Activated CD8-positive, alpha-beta T cell treated with anti-CD3 and anti-CD28 coated beads, Interleukin-2, amount 10 ng/mL, durations not matched to agents 7 days and 5 days (primary cell): ENCODE measurements around the gene MED26. TPM values are rescaled to one million over a fixed set of nuclear protein-coding genes. Genes with fewer than 3 reads are reported as not detected.

Source experiments
- ATAC-seq: fragments of 150-1000 bp; cut with Tn5 transposase; one replicate; pipeline ENCODE4 v1.10.0; 2021; ENCODE audit warnings: moderate library complexity
- CTCF ChIA-PET: fragments of 350-600 bp; sonication (Branson Sonifier 250); formaldehyde crosslinking; loops from one replicate; lab custom pipeline; 2021; ENCODE audit warnings: antibody characterized with exemption; lab: Charles Lee
- POLR2A ChIA-PET: fragments of 350-600 bp; sonication (Branson Sonifier 250); formaldehyde crosslinking; loops from one replicate; lab custom pipeline; 2021; ENCODE audit warnings: antibody characterized with exemption; lab: Charles Lee
- DNase-seq: peaks from one replicate; pipeline ENCODE4 v3.0.0-alpha.2; 2020
- H3K27ac Mint-ChIP-seq: one replicate; pipeline ENCODE4 v1.8.0; 2021; ENCODE audit warnings: mild to moderate bottlenecking, mixed read lengths
- H3K27me3 Mint-ChIP-seq: one replicate; pipeline ENCODE4 v1.8.0; 2021; ENCODE audit warnings: low read depth, mixed read lengths
- H3K36me3 Mint-ChIP-seq: one replicate; pipeline ENCODE4 v1.8.0; 2021; ENCODE audit warnings: low read depth, mixed read lengths
- H3K4me1 Mint-ChIP-seq: one replicate; pipeline ENCODE4 v1.8.0; 2021; ENCODE audit warnings: low read depth, mixed read lengths
- H3K4me3 Mint-ChIP-seq: one replicate; pipeline ENCODE4 v1.8.0; 2021; ENCODE audit warnings: mild to moderate bottlenecking, mixed read lengths
- H3K9me3 Mint-ChIP-seq: one replicate; pipeline ENCODE4 v1.8.0; 2022; ENCODE audit warnings: mixed read lengths; ENCODE audit not compliant: insufficient read depth
- total RNA-seq, 2 experiments: library from RNA; stranded (reverse); gene quantifications; one replicate each; pipeline ENCODE4 v1.2.3, GENCODE V29; 2021

Gene MED26
- total RNA-seq, 2 experiments from 2014 or later, result 17.2 to 17.4 TPM

DNA sequence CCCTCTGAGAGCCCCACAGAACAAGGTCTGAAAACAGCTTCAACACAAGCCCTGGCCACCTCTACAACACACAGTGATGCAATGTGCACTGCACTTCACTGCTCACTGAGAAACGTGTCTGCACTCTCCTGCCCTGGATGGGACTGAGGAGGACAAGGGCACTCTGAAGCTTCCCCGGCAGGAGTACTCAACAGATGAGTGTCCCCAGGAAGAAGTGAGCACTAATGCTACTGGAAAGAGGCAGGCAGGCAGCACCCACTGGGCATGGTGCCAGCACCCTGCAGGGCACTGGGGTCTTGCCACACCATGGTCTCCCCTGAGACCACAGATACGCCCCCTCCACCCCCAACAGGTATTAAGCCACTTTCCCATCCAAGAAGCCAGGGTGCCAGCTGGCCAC, 38.1 kb downstream of the MED26 start:
- Mint-ChIP-seq H3K36me3 (peaks cover 7% of the 10 kb centered on the region), H3K4me3 (no peak overlapping the region), H3K27ac (peak overlapping the region; percentile 26), H3K4me1 (peaks cover 95% of the 10 kb centered on the region), H3K27me3 (no peaks in the 10 kb centered on the region), H3K9me3 (no peaks in the 10 kb centered on the region)
- ATAC-seq (no peak), DNase-seq (no peak)
- ChIA-PET POLR2A (interaction anchor here (1.0 to 1.3 kb wide), 2 partner anchors 37 to 39 kb away, joined by 4 read pairs; partner anchors contain the start of gene MED26), CTCF (interaction anchor here (3.9 kb wide), 1 partner anchor 37 kb away, joined by 18 read pairs; the partner anchor contains the start of gene MED26)

GRCh38 chr19:16588824-16589577, 39.0 kb downstream of the MED26 start:
- DNase-seq (no peak), ATAC-seq (no peak)
- ChIA-PET CTCF (interaction anchor here (1.1 to 3.9 kb wide), 4 partner anchors 16 to 131 kb away, joined by 3 to 18 read pairs (median 10); partner anchors contain the start of gene MED26), POLR2A (interaction anchor here (1.3 to 2.5 kb wide), 3 partner anchors 22 to 40 kb away, joined by 4 to 24 read pairs (median 5); partner anchors contain the start of gene MED26)
- H3K36me3 Mint-ChIP-seq, result peaks cover 7% of the 10 kb centered on the region
- no peaks in the 10 kb centered on the region for H3K27me3 Mint-ChIP-seq
- H3K4me3 Mint-ChIP-seq, result peak overlapping the region; percentile 78
- H3K27ac Mint-ChIP-seq, result peak overlapping the region; percentile 95
- H3K4me1 Mint-ChIP-seq, result peaks cover 95% of the 10 kb centered on the region
- H3K9me3 Mint-ChIP-seq, result no peaks in the 10 kb centered on the region

- peak; percentile 52 for ATAC-seq
- ChIA-PET POLR2A (interaction anchor here (0.9 to 2.5 kb wide), 12 partner anchors 9 to 72 kb away, joined by 3 to 24 read pairs (median 4); partner anchors contain the start of genes MED26, SLC35E1, SMIM7 and TMEM38A), CTCF (interaction anchor here (0.6 to 3.9 kb wide), 11 partner anchors 15 to 205 kb away, joined by 3 to 18 read pairs (median 4); partner anchors contain the start of gene MED26)
- no peaks in the 10 kb centered on the region for H3K9me3 Mint-ChIP-seq
- DNase-seq, result peak; percentile 77
- H3K27ac Mint-ChIP-seq, result peak overlapping the region; percentile 95
- peaks cover 7% of the 10 kb centered on the region for H3K36me3 Mint-ChIP-seq
- H3K27me3 Mint-ChIP-seq, result no peaks in the 10 kb centered on the region
- peaks cover 95% of the 10 kb centered on the region for H3K4me1 Mint-ChIP-seq
- peak overlapping the region; percentile 78 for H3K4me3 Mint-ChIP-seq
Observed at GRCh38 chr19:16587833-16588823, 39.9 kb downstream of the MED26 start.

DNA sequence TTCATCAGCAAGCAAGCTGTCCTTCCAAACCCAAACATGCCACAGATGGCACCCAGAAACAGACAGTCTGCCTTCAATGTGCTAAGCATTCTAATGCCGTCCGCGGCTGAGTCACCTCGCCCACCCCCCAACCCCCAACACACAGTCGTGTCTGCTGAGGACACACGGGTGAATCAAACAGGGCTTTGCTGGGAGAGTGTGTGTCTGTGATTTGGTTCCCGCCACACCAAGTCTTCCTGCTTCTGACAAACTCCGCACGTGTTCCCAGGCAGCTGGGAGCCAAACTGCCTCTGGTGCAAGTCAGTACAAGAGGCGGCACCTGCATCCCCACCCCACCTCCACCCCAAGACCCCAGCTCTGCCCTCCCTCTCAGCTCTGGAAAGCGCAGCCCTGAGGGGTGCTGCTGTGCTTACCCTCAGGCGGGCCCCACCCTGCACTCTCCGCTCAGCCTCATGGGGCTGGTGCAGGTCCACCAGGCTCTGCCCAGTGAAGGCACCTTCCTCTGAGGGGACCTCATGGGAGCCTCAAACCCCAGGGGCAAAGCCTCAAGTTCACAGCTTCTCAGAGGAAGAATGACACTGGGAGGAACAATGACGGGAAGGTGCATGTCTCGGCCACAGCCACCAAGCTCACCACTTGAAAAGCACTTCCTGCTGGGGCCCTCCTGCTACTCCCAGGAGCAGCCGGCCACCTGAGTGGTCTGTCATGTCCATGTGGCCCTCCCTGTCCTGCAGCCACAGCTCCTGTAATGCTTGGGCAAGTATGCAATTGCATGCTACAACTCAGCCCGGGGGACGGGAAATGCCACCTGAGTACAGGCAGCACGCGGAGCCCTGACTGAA, 40.8 kb downstream of the MED26 start:
- CTCF ChIA-PET, result interaction anchor here (0.6 to 3.9 kb wide), 12 partner anchors 14 to 204 kb away, joined by 3 to 18 read pairs (median 4); partner anchors contain the start of gene MED26
- peak overlapping the region; percentile 78 for H3K4me3 Mint-ChIP-seq
- POLR2A ChIA-PET, result interaction anchor here (0.9 to 2.5 kb wide), 14 partner anchors 9 to 73 kb away, joined by 3 to 24 read pairs (median 4); partner anchors contain the start of genes MED26, SLC35E1, SMIM7 and TMEM38A
- H3K27ac Mint-ChIP-seq, result peak overlapping the region; percentile 95
- DNase-seq (peak; percentile 78), ATAC-seq (peak; percentile 42)
- no peaks in the 10 kb centered on the region for H3K27me3 Mint-ChIP-seq
- peaks cover 6% of the 10 kb centered on the region for H3K36me3 Mint-ChIP-seq
- H3K9me3 Mint-ChIP-seq, result no peaks in the 10 kb centered on the region
- peaks cover 95% of the 10 kb centered on the region for H3K4me1 Mint-ChIP-seq

GRCh38 chr19:16586477-16586871, 41.5 kb downstream of the MED26 start:
- Mint-ChIP-seq H3K9me3 (no peaks in the 10 kb centered on the region), H3K4me3 (peak overlapping the region; percentile 78), H3K36me3 (peaks cover 6% of the 10 kb centered on the region), H3K27ac (peak overlapping the region; percentile 95), H3K27me3 (no peaks in the 10 kb centered on the region), H3K4me1 (peaks cover 93% of the 10 kb centered on the region)
- ChIA-PET CTCF (interaction anchor here (0.8 to 3.9 kb wide), 5 partner anchors 13 to 41 kb away, joined by 3 to 18 read pairs (median 3); partner anchors contain the start of gene MED26), POLR2A (interaction anchor here (0.6 to 2.5 kb wide), 8 partner anchors 8 to 45 kb away, joined by 3 to 24 read pairs (median 4); partner anchors contain the start of genes CHERP, MED26 and SLC35E1)
- DNase-seq (no peak), ATAC-seq (no peak)

GRCh38 chr19:16585808-16586476, 42.1 kb downstream of the MED26 start:
- H3K4me1 Mint-ChIP-seq, result peaks cover 90% of the 10 kb centered on the region
- ChIA-PET POLR2A (interaction anchor here (0.6 to 2.8 kb wide), 5 partner anchors 13 to 44 kb away, joined by 3 to 35 read pairs (median 16); partner anchors contain the start of genes CHERP, MED26 and SLC35E1), CTCF (interaction anchor here (1.7 kb wide), 1 partner anchor 16 kb away, joined by 3 read pairs; no protein-coding TSS in a partner anchor)
- DNase-seq (no peak), ATAC-seq (no peak)
- H3K9me3 Mint-ChIP-seq, result no peaks in the 10 kb centered on the region
- H3K36me3 Mint-ChIP-seq, result peaks cover 6% of the 10 kb centered on the region
- peak overlapping the region; percentile 95 for H3K27ac Mint-ChIP-seq
- H3K4me3 Mint-ChIP-seq, result peak overlapping the region; percentile 78
- H3K27me3 Mint-ChIP-seq, result no peaks in the 10 kb centered on the region

DNA sequence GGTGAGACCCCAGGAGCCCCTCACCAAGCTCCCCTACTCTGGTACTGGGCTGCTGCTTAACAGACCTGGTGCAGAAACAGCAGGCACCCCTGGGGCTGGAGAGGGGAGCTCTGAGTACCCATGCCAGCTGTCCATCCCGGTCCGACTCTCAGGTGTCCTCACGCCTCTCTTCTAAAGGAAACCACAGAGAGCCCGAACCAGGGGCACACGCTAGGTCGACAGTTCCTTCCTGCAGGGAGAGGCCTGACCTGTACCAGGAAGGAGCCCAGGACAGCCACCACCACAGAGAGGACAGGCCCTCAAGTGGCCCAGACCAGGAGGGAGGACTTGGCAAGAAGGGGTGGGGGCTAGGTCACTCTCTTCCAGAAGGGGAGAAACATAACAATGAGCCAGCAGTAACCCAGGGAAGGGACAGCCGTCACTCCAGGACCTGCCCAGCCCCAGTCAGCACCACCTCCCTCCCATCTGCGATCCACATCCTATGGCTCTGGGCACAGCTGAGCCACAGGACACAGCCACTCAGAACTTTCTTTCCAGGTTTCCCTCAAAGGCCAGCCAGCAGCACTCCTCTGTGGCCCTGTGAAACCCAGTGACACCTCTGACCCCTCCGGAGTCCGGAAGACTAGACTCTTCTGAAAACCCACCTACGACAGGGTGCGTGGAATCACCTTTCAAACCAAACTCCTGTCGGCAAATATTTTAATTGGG, 42.8 kb downstream of the MED26 start:
- DNase-seq (no peak), ATAC-seq (no peak)
- POLR2A ChIA-PET, result interaction anchor here (0.7 to 2.8 kb wide), 7 partner anchors 9 to 491 kb away, joined by 3 to 35 read pairs (median 6); partner anchors contain the start of genes MED26 and SLC35E1
- Mint-ChIP-seq H3K36me3 (peaks cover 6% of the 10 kb centered on the region), H3K4me1 (peaks cover 90% of the 10 kb centered on the region), H3K27ac (peak overlapping the region; percentile 95), H3K9me3 (no peaks in the 10 kb centered on the region), H3K27me3 (no peaks in the 10 kb centered on the region), H3K4me3 (peak overlapping the region; percentile 78)
- CTCF ChIA-PET, result interaction anchor here (1.2 to 1.9 kb wide), 3 partner anchors 8 to 57 kb away, joined by 3 to 7 read pairs (median 3); no protein-coding TSS in a partner anchor

- peak; percentile 85 for ATAC-seq
- Mint-ChIP-seq H3K27me3 (no peaks in the 10 kb centered on the region), H3K9me3 (no peaks in the 10 kb centered on the region), H3K27ac (peak overlapping the region; percentile 95), H3K36me3 (peaks cover 11% of the 10 kb centered on the region), H3K4me3 (peak overlapping the region; percentile 78), H3K4me1 (peaks cover 90% of the 10 kb centered on the region)
- ChIA-PET POLR2A (interaction anchor here (0.6 to 2.8 kb wide), 11 partner anchors 10 to 553 kb away, joined by 3 to 35 read pairs (median 4); partner anchors contain the start of genes MED26, SLC35E1 and SMIM7), CTCF (interaction anchor here (1.2 to 1.9 kb wide), 4 partner anchors 9 to 56 kb away, joined by 3 to 9 read pairs (median 5); no protein-coding TSS in a partner anchor)
- peak; percentile 94 for DNase-seq
Observed at GRCh38 chr19:16584248-16585093, 43.5 kb downstream of the MED26 start.
